GM21367 (cell line): ENCODE results near the gene MT1M.
"Not testable (repeated sequence)": the region's sequence is repeated elsewhere in the genome, so short reads cannot be mapped to it uniquely, and the experiment has no call there.

ENCODE experiments used
- ATAC-seq: cut with Tn5 transposase; IDR thresholded peaks from one replicate; pipeline ENCODE4 v1.9.1; 2021; ENCODE audit not compliant: unreplicated experiment

The MT1M gene

DNA sequence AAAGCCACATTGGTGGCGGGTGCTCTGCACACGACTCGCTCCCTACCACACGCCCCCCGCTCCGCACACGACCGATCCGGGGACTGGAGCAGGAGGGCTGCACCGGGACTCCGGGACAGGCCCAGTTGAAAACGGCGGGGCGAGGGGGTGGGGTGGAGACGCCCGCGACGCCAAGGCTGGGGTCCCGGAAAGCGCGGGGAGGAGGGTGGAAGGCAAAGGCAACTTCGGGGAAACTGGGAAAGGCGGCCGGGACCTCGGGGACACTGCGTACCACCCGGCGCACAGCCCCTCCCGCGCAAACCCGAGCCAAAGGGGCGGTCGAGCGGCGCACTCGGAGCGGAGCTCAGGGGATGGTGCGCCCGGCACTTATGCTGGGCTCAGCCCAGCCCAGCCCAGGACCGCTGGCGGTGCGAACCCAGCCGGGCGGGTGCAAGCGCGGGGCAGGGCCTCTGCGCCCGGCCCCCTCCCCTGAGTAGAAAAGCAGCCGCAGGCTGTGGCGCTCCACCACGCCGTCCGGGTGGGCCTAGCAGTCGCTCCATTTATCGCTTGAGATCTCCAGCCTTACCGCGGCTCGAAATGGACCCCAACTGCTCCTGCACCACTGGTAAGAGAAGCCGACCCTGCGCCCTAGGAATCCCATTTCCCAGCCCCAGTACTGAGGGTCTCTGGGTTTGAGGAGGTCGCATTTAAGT, at the start of gene MT1M:
MT1M (plus strand) TSS at position 504 of the 692 bp plus-strand sequence; CDS start at position 577, 73 bp downstream.
- no peak for ATAC-seq

GRCh38 chr16:56582911-56583310, 49.5 kb upstream of the MT1M start:
- not testable (repeated sequence) for ATAC-seq

- ATAC-seq: no peak
Measured at GRCh38 chr16:56583351-56584168, 48.9 kb upstream of the MT1M start.

DNA sequence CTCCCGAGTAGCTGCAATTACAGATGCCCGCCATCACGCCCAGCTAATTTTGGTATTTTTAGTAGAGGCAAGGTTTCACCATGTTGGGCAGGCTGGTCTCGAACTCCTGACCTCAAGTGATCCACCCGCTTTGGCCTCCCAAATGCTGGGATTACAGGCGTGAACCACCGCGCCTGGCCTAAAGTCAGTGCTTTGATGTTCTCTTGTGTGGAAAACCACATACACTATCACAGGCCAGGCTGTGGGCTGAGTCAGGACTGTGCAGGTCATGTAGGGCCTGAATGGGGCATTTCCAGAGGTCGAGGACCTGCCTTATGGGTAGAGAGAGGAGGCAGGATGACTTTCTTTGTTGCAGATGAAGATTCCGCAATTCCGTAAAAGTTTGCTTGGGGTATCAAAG, 48.2 kb upstream of the MT1M start:
- ATAC-seq: no peak

- ATAC-seq: no peak
Measured at GRCh38 chr16:56588781-56589140, 43.7 kb upstream of the MT1M start.

GRCh38 chr16:56589141-56590039, 43.1 kb upstream of the MT1M start, which contains the start of gene MT3:
Gene MT3, plus strand, starts transcription at chr16:56589528. Its CDS starts 63 bp downstream, at chr16:56589591.
- ATAC-seq: no peak

DNA sequence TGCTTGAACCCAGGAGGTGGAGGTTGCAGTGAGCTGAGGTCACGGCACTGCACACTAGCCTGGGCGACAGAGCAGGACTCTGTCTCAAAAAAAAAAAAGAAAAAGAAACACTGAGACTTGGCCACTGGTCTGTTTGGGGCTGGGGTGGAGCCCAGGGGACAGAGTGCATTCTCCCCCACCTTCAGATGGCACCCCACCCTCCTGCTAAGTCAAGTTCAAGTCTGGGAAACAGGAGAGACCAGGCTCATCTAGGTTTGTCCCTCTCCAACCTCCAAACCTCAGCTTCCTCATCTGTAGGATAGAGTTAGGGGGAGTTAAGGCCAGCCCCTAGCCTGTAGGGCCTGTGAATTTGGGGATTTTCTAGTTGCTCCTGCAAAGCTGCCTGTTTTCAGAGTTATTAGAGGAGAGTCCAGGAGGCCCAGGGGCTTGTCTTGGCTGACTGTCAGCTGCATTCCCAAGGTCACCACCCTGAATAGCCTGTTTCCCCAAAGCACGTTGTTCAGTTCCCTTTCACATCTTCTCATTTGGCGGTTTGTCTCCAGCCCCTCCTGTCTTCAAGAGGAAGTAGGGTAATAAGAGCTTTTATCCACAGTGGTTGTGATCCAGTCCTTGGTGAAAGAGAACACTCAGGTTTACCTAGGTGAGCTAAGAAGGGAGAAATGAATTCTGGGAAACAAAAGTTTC, 40.9 kb upstream of the MT1M start:
- ATAC-seq: no peak

DNA sequence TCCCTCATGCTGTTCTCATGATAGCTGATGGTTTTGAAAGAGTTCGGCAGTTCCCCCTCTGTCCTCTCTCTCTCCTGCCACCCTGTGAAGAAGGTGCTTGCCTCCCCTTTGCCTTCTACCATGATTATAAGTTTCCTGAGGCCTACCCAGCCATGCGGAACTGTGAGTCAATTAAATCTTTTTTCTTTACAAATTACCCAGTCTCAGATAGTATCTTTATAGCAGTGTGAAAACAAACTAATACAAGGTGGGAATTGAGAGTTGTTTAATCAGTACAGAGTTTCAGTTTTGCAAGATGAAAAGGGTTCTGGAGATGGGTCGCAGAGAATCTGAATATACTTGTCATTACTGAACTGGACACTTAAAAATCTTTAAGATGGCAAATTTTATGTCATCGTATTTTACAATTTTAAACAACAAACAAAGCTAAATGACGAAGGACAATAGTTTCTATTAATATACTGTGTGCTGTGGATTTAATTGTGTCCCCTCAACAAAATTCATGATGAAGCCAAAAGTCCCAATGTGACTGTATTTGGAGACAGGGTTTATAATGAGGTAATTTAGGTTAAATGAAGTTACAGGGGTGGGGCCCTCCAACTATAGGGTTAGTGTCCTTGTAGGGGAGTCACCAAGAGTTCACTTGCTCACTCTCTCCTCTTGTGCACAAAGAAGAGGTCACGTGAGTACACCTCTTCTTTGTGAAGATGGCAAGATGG, 38.7 kb upstream of the MT1M start:
- ATAC-seq: no peak

DNA sequence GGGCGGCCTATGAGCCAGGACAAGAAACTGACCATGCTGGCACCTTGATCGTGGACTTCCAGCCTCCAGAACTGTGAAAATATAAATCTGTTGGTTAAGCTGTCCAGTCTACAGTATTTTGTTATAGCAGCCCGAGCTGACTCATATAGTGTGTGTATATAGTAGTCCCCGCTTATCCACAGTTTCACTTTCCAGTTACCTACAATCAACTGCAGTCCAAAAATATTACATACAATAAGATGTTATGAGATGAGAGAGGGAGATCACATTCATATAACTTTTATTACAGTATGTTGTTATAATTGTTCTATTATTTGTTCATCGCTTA, 38.2 kb upstream of the MT1M start:
- no peak for ATAC-seq

- no peak for ATAC-seq
Measured at GRCh38 chr16:56600398-56600999, 32.0 kb upstream of the MT1M start.

- no peak for ATAC-seq
Measured at GRCh38 chr16:56601325-56601724, 31.1 kb upstream of the MT1M start.

DNA sequence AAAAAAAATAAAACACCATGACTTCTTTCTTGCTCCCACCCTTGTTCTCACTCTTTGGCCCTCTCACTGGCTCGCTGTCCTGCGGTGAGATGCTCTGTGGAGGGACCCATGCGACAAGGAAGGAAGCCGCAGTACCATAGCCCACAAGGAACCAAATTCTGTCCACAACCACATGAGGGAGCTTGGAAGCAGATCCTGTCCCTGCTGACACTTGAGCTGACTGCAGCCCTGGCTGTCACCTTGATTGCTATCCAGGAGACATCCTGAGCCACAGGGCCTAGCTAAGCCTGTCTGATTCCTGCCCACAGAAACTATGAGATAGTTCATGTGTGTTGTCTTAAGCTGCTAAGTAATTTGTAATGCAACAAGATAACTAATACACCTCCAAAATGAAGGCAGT, 28.9 kb upstream of the MT1M start:
- ATAC-seq: no peak

DNA sequence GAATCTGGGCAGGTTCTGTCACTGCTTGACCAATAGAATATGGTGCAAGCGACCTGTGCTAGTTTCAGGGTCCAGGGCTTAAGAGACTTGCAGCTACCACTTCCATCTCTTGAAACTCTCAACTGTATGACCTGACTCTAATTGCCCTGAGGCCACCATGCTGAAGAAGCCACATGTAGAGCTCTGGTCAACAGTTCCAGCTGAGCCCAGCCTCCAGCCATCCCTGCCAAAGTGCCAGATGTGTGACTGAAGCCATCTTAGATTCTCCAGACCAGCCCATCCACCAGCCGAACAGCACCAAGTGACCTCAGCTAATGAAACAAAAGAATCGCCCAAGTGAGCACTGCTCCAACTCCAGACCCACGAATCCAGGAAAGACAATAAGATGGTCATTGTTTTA, 27.5 kb upstream of the MT1M start:
- no peak for ATAC-seq

GRCh38 chr16:56605475-56605874, 27.0 kb upstream of the MT1M start:
- no peak for ATAC-seq

- ATAC-seq: no peak
Measured at GRCh38 chr16:56606071-56606475, 26.4 kb upstream of the MT1M start.

- ATAC-seq: no peak
Measured at GRCh38 chr16:56606476-56607108, 25.9 kb upstream of the MT1M start.

DNA sequence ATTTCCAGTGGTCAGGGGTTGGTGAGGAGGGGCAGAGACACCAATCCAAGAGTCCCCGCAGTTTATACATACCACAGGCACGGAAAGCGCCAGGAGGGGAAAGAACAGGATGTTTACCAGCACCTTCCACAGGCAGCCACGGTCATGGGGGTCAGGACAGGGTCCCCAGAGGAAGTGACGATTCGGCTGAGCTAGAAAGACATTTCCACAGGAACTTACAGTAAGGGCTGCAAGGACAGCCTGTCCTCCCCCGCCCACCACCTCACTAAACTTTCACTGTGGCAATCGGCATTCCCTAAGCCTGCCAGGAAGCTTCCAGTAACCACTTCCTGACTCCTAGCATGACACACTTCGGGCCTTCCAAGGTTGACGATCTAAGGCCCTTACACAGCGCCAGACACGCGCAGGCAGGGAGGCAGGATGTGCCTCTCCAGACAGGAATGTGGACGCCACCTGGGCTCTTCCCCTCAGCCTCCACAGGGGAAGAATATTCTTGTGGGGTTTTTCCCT, 25.3 kb upstream of the MT1M start:
- no peak for ATAC-seq

DNA sequence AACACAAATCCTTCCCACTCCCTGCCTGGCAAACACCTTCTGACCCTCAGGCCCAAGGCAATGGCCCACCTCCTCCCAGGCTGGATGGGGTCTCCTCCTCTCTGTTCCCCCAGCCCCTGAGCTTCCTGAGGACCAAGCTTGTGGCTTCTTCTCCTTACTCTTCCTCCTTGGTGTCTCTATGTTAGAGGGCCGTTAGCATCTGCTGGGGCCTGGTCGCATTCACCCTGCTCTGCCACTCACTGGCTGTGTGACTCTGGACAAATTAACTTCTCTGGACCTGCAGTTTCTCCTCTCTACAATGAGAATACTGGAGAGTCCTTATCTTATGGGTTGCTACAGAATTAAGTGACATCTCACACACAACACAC, 24.8 kb upstream of the MT1M start:
- ATAC-seq: no peak
